Neural cell (in vitro differentiated cells): Measurements from ENCODE around the gene NKD1. TPM values are rescaled to one million over a fixed set of nuclear protein-coding genes. Genes with fewer than 3 reads are reported as not detected.

ENCODE experiments used
- H2AFZ ChIP-seq: fragments of 200-600, 300-800 bp; sonication (generic), shearing (Covaris generic); 2 replicates; pipeline ENCODE4 v1.6.0; 2014; ENCODE audit warnings: low read depth, mild to moderate bottlenecking, antibody characterized with exemption, low read length, moderate library complexity
- H3F3A ChIP-seq: fragments of 200-600 bp; shearing (Covaris generic); 2 replicates; pipeline ENCODE4 v1.6.1; 2016; ENCODE audit warnings: mild to moderate bottlenecking, moderate library complexity, mixed read lengths, antibody characterized with exemption, low read length; ENCODE audit not compliant: insufficient read depth, poor library complexity, severe bottlenecking
- H3K27ac ChIP-seq: fragments of 200-600, 300-800 bp; sonication (generic), shearing (Covaris generic); 2 replicates; pipeline ENCODE4 v1.5.1; 2014; ENCODE audit warnings: mild to moderate bottlenecking, low read length, moderate library complexity
- H3K27me3 ChIP-seq: fragments of 300-800, 200-600 bp; sonication (generic), shearing (Covaris generic); 2 replicates; pipeline ENCODE4 v1.6.0; 2014; ENCODE audit warnings: mild to moderate bottlenecking, low read depth, low read length, moderate library complexity; ENCODE audit not compliant: insufficient read depth
- H3K36me3 ChIP-seq: fragments of 300-800, 200-600 bp; sonication (generic), shearing (Covaris generic); 2 replicates; pipeline ENCODE4 v1.5.1; 2014; ENCODE audit warnings: mild to moderate bottlenecking, antibody characterized with exemption, low read length, moderate library complexity; ENCODE audit not compliant: insufficient read depth
- H3K4me2 ChIP-seq: fragments of 300-800, 200-600 bp; sonication (generic), shearing (Covaris generic); 2 replicates; pipeline ENCODE4 v1.6.0; 2014; ENCODE audit warnings: mild to moderate bottlenecking, low read length
- H3K4me3 ChIP-seq: fragments of 300-800, 200-600 bp; sonication (generic), shearing (Covaris generic); 2 replicates; pipeline ENCODE4 v1.5.1; 2014; ENCODE audit warnings: mild to moderate bottlenecking, low read length, moderate library complexity
- H3K79me2 ChIP-seq: fragments of 200-600 bp; shearing (Covaris generic); replicated peaks from 2 replicates; pipeline ENCODE4 v1.6.0; 2014; ENCODE audit warnings: mild to moderate bottlenecking, low read length, moderate library complexity; ENCODE audit not compliant: insufficient read depth
- H3K9ac ChIP-seq: fragments of 300-800, 200-600 bp; sonication (generic), shearing (Covaris generic); 2 replicates; pipeline ENCODE4 v1.6.1; 2016; ENCODE audit warnings: mild to moderate bottlenecking, low read length, mixed read lengths
- H3K9me2 ChIP-seq: fragments of 200-600 bp; shearing (Covaris generic); 2 replicates; pipeline ENCODE4 v1.6.1; 2016; ENCODE audit warnings: mild to moderate bottlenecking, low read length, mixed read lengths; ENCODE audit not compliant: insufficient read depth
- H3K9me3 ChIP-seq: fragments of 200-600, 300-800 bp; sonication (generic), shearing (Covaris generic); 2 replicates; pipeline ENCODE4 v1.6.1; 2016; ENCODE audit warnings: mild to moderate bottlenecking, mixed run types, low read length, moderate library complexity, mixed read lengths
- H4K20me1 ChIP-seq: fragments of 200-600 bp; shearing (Covaris generic); 2 replicates; pipeline ENCODE4 v1.6.1; 2016; ENCODE audit warnings: mild to moderate bottlenecking, mixed run types; ENCODE audit not compliant: insufficient read depth
- EP300 ChIP-seq: fragments of 450-650 bp; conservative IDR thresholded peaks from 2 replicates; pipeline ENCODE4 v1.6.1; 2014; ENCODE audit warnings: antibody characterized with exemption, mild to moderate bottlenecking, moderate library complexity; ENCODE audit not compliant: poor library complexity, severe bottlenecking
- EZH2 ChIP-seq: fragments of 200-600, 300-800 bp; shearing (Covaris generic), sonication (generic); IDR thresholded peaks from 2 replicates; pipeline ENCODE4 v1.6.1; 2014; ENCODE audit warnings: antibody characterized with exemption, low read length, borderline replicate concordance, mild to moderate bottlenecking; ENCODE audit not compliant: insufficient read depth, poor library complexity, severe bottlenecking
- MXI1 ChIP-seq: fragments of 450-650 bp; conservative IDR thresholded peaks from 2 replicates; pipeline ENCODE4 v1.6.1; 2014; ENCODE audit warnings: antibody characterized with exemption, mild to moderate bottlenecking; ENCODE audit not compliant: poor library complexity, severe bottlenecking
- POLR2AphosphoS5 ChIP-seq: IDR thresholded peaks from 2 replicates; pipeline ENCODE4 v1.6.1; 2012
- RAD21 ChIP-seq: fragments of 450-650 bp; conservative IDR thresholded peaks from 2 replicates; pipeline ENCODE4 v1.6.1; 2014; ENCODE audit warnings: antibody characterized with exemption, mild to moderate bottlenecking, moderate library complexity
- REST ChIP-seq: IDR thresholded peaks from 2 replicates; pipeline ENCODE4 v1.6.1; 2012; ENCODE audit warnings: borderline replicate concordance
- SMC3 ChIP-seq: fragments of 450-650 bp; conservative IDR thresholded peaks from 2 replicates; pipeline ENCODE4 v1.6.1; 2014; ENCODE audit warnings: antibody characterized with exemption, mild to moderate bottlenecking, moderate library complexity; ENCODE audit not compliant: poor library complexity
- polyA plus RNA-seq: library from polyadenylated mRNA; depleted of rRNA; stranded (reverse); fragments of >200 nt; gene quantifications from 2 replicates; pipeline ENCODE4 v1.2.3, GENCODE V29; 2014

The NKD1 gene
- polyA plus RNA-seq, 1 donor from 2014 or later: 1.1 TPM

- Histone ChIP-seq H3K4me3 (no peak overlapping the region), H3K36me3 (no peaks in the 10 kb centered on the region), H3K9me2 (no peaks in the 10 kb centered on the region), H3K27me3 (no peaks in the 10 kb centered on the region), H3F3A (no peaks in the 10 kb centered on the region), H3K9me3 (no peaks in the 10 kb centered on the region), H2AFZ (no peak overlapping the region), H4K20me1 (no peaks in the 10 kb centered on the region), H3K9ac (no peak overlapping the region), H3K4me2 (no peak overlapping the region), H3K27ac (no peak overlapping the region), H3K79me2 (no peaks in the 10 kb centered on the region)
- no peak for TF ChIP-seq EZH2
- no peak for TF ChIP-seq REST
- TF ChIP-seq RAD21: no peak
- no peak for TF ChIP-seq EP300
- no peak for TF ChIP-seq MXI1
- no peak for TF ChIP-seq SMC3
- TF ChIP-seq POLR2AphosphoS5: no peak
These were observed 103.7 kb downstream of the NKD1 start for GRCh38 chr16:50651835-50652438.

- Histone ChIP-seq H2AFZ (no peak overlapping the region), H3K79me2 (no peaks in the 10 kb centered on the region), H3F3A (no peaks in the 10 kb centered on the region), H3K9me3 (no peaks in the 10 kb centered on the region), H3K4me3 (no peak overlapping the region), H4K20me1 (no peaks in the 10 kb centered on the region), H3K9me2 (no peaks in the 10 kb centered on the region), H3K27ac (no peak overlapping the region), H3K36me3 (no peaks in the 10 kb centered on the region), H3K4me2 (no peak overlapping the region), H3K9ac (no peak overlapping the region), H3K27me3 (no peaks in the 10 kb centered on the region)
- TF ChIP-seq REST: no peak
These were observed 104.7 kb downstream of the NKD1 start for GRCh38 chr16:50652836-50653425.
